DMS 273 (cell line): ENCODE data around the gene POLE.

Experiments used
- DNase-seq: peaks from one replicate; lab custom pipeline; 2025; ENCODE audit not compliant: unreplicated experiment; lab: John Stamatoyannopoulos, UW

POLE gene

DNA sequence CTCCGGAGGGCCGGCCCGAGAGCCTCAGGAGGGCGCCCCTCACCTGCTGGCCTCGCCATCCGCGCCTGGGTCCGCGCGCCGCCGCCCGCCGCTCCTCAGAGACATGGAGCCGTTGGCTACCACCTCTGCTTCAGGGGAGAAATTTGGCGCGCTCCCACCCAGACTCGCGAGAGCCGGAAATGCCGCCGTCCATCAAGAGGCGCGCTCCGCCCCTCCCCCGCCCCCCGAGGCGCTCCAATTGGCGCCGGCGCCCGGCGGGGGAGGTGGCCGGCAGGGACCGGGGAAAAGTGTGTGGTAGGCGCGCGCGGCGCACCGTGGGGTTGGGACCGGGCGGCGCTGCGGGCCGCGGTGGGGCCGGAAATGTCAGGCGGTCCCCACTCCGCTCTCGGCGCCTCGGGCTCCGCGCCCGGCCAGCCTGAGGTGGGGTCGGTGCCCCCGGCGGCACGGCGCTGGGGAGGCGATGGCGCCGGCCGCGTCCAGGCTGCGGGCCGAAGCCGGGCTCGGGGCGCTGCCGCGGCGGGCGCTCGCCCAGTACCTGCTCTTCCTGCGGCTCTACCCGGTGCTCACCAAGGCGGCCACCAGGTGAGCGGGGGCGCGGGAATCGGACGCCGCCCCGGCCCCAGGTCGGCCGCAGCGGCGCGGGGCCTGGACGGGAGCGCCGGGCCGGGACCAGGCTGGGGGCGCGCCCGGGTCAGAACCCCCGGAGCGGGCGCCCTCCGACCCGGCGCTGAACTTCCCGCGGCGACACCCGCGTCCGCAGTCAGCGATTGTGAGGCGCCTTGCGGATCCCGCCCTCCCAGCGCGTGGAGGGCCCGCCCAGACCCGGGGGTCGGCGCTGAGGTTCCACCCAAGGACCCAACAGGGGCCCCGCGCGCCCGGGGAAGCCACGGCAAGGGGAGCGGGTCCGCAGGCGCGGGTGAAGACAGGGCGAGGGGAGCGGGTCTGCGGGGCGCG is at the start of gene POLE, which contains the start of gene PXMP2:
Gene POLE, minus strand, starts transcription at position 132 of the 954 bp plus-strand sequence. Its CDS starts 27 bp downstream, at position 105.
Gene PXMP2, plus strand, starts transcription at position 377 of the 954 bp plus-strand sequence. Its CDS starts 84 bp downstream, at position 461.
- DNase-seq: peak; percentile 97

GRCh38 chr12:132736913-132737312 is 49.8 kb upstream of the POLE start:
- DNase-seq: no peak

GRCh38 chr12:132736378-132736777 is 49.2 kb upstream of the POLE start:
- DNase-seq: no peak

DNA sequence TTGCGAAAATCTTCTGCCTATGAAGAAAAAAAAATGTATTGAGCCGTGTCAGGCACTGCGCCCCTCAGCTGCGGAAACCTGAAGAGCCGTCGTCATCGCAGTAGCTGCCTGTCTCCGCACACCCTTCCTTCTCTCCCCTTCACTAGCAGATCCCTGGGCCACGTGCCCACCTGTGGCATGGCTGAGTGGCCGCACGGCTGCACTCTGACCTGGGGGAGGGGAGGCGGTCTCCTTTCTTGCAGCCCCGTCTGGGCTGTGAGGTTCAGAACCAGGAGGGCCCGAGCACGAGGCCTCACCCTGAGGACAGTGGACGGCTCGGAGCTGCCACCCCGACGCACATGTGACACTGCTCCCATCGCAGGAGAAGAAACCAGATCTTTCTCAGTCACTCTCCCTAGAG is 48.4 kb upstream of the POLE start:
- no peak for DNase-seq

DNA sequence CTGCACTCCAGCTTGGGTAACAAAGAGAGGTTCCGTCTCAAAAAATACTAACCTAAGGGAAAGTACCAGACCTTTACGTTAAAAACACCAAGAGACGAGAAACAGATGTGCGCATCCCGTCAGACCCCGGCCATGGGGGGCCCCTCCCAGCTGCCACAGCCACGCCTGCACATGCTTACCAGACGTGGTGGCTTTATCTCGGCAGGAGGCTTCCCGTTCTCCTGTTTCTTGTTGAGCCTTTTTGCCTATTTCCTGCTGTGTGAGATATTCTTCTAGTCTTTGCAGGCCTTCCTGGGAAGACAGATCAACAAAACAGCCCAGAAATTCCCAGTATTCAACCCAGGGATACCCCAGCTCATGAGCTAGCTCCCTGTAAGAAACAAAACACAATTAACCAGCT is 47.1 kb upstream of the POLE start:
- DNase-seq: no peak

DNA sequence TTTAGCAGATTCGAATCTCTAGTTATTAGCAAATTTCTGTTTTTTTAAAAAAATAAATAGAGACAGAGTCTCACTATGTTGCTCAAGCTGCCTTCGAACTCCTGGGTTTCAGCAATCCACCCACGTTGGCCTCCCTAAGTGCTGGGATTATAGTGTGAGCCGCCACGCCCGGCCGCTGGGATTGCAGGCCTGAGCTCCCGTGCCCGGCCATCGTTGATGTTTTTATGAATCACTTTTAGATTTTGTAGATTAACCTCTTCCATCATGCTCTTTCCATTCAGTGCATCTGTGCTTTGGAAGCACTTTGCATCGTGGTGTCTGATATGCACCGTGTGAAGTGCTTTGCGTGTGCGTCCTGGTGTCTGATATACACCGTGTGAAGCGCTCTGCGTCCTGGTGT is 44.4 kb upstream of the POLE start:
- no peak for DNase-seq

DNA sequence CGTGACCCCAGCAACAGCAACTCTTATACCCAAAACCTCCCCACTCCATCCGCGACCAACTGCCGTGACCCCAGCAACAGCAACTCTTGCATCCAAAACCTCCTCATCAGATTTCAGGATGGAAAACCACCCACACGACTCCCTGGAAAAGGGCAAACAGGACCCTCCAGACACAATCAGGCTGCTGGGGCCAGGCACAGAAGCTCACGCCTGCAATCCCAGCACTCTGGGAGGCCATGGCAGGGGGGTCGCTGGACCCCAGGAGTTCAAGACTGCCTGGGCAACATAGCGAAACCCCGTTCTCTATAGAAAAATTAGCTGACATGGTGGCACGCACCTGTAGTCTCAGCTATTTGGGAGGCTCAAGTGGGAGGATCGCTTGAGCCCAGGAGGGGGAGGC is 43.2 kb upstream of the POLE start:
- DNase-seq: no peak

- DNase-seq: peak; percentile 84
Measured at GRCh38 chr12:132729541-132730320, 42.6 kb upstream of the POLE start.

DNA sequence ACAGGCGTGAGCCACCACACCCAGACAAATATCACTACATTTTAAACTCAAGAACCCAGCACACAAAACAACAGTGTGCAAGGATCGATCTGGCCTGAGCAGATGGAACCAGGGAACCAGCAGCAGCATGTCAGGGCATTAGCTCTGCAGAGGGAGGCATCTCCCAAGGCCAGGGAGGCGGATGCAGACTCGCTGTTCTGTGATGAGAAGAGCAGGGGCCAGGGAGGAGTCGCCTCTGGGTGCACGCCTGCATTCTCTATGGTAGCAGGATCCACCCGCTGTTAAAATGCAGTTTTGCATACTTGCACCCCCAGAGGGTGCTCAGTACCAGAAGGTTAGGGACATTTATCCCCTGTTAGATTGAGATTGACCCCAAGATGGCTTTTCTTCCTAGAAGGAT is 41.4 kb upstream of the POLE start:
- DNase-seq: no peak

DNA sequence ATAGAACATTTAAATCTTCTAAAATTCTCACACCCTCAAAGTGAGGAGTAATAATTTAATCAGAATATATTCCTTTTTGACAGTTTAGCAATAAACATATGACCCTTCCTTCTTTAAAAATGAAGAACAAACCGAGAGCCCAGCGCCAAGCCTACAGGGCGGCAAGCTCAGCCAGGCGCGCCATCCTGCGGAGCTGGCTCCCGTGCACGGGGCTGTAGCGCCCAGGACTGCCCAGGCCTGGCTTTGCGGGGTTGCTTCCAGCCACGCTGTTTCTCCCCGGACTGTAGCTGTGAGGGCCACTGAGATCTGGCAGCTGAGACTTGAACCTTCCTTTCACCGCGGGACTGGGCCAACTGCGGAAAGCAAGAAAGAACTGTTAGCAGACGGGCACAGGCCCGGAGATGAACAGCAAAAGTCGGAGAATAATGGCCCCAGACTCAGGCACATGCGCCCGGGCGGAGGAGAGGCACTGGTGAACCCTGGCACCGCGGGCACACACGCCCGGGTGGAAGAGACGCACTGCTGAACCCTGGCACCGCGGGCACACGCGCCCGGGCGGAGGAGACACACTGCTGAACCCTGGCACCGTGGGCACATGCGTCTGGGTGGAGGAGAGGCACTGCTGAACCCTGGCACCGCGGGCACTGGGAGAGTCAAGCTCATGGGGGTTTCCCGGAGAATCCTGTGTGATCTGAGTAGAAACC is 40.1 kb upstream of the POLE start:
- DNase-seq: no peak

DNA sequence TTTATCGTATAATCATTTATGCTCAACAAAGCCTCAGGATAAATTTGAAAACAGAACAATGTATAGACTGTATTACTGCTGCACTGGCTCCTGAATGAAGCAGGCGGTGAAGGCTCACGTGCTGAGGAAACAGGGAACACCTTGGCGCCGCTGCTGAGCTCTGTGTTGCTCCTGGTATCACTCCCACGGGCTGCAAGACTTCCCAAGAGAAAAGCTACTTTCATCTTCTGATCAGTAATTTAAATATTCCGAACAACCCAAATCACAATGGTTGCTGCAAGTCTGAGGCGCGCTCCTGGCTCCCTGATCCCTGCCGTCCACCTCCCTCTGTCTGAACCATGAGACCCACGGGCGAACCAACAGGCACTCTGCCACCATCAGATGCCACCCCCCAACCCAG is 39.2 kb upstream of the POLE start:
- DNase-seq: no peak

DNA sequence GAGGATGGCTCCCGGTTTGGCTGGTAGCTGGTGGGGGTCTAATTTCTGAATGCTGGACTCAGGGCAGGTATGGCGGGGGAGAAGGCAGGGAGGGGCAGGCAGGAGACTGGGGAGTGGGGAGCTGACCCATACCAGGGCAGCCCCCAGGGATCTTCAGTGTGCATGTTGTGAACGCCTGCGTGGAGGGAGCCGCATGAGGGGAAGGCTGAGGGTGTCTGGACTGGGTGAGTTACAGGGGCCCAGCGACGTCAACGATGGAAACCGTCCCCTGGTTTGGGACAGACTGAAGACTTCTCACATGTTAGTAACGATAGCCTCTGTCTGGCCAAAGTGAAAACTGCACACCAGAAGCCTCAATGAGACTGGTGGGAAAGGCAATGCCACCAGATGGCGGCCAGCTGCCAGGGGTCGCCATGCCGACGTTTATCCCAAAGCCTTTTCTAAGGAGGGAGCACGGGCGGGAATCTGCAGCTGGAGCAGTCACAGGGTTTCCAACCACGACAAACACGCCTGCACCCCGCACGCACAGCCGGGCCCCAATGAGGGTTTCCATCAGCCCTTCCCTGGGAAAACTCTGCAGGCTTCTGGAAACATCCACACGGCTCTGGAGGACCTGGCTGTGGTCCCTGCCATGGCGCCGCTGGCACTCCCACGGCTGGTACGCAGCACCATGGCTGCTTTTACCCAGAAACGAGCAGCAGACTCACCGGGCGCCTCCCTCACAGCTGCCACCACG is 37.5 kb upstream of the POLE start:
- peak; percentile 86 for DNase-seq

GRCh38 chr12:132723764-132724140 is 36.6 kb upstream of the POLE start:
- no peak for DNase-seq

- DNase-seq: no peak
Measured at GRCh38 chr12:132723015-132723763, 36.0 kb upstream of the POLE start.

- no peak for DNase-seq
Measured at GRCh38 chr12:132720606-132721345, 33.6 kb upstream of the POLE start.

DNA sequence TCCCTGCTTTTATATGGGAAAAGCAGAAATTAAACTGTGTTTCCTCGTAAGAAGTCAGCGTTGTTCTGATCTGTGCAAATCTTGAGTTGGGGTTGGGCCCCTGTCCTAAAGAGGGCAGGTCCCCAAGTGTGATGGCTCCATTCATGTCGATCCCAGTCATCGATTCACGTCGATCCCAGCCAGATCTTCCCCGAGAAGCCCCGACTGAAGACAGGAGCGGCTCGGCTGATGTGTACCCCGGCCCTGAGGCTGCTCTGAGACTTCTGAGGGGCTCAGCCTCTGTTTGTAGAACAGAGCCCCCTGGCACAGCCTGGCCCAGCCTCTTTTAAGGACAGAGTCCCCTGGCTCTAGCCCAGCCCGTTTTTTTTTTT is 32.8 kb upstream of the POLE start:
- no peak for DNase-seq

- DNase-seq: no peak
Measured at GRCh38 chr12:132719141-132719953, 32.2 kb upstream of the POLE start.

DNA sequence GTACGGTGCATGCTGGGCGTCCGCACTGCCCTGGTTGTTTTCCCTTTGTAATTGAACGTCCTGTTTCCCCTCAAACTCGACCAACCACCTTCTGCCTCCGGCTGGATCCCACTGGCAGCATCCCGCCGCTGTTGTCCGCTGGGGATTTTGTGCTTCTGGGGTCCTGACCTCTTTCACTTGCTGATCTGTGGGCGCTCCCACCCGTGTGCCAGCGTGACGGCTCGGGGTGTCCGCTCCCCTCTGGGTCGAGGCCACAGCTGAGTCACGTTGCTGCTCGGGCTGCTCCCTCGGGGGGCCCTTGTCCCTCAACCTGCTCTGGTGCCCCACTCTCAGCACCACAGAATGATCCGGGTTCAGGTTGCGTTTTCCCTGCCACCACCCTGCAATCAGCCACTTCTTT is 31.5 kb upstream of the POLE start:
- no peak for DNase-seq
